ENCODE results near the gene DSTN. TPM values are rescaled to one million over a fixed set of nuclear protein-coding genes. Genes with fewer than 3 reads are reported as not detected.
A peak's percentile ranks its signal among the peaks of the same experiment; 100 is the strongest.

Gene DSTN
- total RNA-seq, 1 donor = 550 TPM

DNA sequence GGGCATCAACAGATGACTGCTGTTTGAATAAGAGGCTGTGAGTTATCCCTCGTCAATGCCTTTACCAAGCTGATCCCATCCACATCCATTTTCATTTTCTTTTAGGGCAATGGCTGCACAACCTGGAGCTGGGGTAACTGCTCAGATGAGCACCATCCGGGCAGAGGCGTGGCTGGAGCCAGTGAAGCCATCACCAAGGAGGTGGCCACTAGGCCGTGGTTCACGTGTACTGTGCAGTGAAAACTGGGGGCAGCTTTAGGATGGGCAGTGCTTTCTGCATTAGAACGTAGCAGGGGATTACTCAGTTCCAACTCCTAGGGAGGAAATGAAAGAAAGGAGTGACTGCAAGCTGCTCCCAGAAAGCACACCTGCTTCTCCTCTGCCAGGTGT is 60.9 kb downstream of the DSTN start:
- H3K4me3 ChIP-seq (ENCODE audit: low read depth, low read length) = no peak overlapping the region
- TF ChIP-seq, protein P1, sequence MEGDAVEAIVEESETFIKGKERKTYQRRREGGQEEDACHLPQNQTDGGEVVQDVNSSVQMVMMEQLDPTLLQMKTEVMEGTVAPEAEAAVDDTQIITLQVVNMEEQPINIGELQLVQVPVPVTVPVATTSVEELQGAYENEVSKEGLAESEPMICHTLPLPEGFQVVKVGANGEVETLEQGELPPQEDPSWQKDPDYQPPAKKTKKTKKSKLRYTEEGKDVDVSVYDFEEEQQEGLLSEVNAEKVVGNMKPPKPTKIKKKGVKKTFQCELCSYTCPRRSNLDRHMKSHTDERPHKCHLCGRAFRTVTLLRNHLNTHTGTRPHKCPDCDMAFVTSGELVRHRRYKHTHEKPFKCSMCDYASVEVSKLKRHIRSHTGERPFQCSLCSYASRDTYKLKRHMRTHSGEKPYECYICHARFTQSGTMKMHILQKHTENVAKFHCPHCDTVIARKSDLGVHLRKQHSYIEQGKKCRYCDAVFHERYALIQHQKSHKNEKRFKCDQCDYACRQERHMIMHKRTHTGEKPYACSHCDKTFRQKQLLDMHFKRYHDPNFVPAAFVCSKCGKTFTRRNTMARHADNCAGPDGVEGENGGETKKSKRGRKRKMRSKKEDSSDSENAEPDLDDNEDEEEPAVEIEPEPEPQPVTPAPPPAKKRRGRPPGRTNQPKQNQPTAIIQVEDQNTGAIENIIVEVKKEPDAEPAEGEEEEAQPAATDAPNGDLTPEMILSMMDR (IDR thresholded peaks at IDR 0.05; ENCODE audit: insufficient read depth, low read depth, low read length) = no peak
- DNase-seq (ENCODE audit: low read depth) = no peak

DNA sequence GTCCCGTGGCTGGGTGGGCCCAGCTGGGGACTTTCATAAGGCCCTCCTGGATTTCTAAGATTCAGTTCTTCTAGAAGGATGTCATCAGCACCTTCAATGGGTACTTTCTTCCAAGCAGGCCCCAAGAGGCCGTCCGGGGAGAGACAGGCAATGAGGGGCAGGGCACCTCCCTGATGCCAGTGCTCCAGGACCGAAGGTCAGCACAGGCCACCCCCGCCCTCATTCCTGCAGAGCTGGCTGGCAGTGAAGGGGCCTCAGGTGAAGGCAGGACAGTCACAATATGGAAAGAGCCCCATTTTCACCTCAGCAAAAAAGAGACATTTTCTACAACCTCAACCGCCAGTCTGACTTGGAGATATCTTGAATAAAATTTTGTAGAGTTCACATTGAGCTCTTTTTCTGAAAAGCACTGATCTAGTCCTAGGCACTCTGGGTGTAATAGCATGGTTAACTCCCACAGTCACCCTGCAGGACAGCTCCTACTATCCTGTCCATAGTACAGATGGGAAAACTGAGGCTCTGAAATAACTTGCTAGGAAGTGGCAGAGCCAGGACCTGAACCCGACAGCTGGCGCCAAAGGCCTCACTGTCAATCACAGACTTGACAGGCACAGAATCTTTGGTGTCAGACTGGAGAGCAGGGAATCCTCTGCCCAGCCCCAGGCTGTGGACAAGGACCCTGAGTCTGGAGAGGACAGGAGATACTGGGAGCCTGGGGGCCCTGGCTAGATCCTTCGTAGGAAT is 61.9 kb downstream of the DSTN start:
- no peak for DNase-seq (ENCODE audit: low read depth)
- TF ChIP-seq, protein P1 (IDR thresholded peaks at IDR 0.05; ENCODE audit: insufficient read depth, low read depth, low read length) = no peak
- H3K4me3 ChIP-seq (ENCODE audit: low read depth, low read length) = no peak overlapping the region

DNA sequence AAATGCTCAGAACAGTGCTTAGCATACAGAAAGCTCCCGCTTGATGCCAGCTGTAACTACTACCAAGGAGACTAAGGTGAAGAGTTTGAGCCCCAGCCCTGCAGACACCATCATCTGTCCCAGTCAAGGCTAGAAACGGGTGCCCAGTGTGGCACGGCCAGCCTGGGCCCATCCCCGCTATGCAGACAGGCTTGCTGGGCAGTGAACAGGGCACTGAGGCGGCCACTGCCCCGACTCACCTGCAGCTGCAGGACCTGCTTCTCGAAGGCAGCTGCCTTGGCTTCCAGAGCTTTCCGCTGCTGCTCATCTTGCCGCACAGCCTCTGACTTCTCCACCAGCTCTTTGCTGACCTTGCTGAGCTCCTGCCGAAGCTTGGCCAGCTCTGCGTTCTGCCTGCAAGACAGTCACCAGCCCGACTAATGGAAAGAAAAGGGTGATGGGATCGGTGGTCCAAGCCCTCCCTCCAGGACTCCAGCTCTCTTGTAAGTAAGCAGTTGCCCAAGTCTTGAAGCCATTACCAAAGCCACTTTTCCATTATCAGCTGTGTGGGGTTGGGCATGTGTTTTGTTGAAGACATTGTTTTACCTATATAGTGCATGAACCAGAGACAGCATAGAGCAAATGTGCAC is 63.5 kb downstream of the DSTN start:
- no peak for DNase-seq (ENCODE audit: low read depth)
- no peak overlapping the region for H3K4me3 ChIP-seq (ENCODE audit: low read depth, low read length)
- TF ChIP-seq, protein P1 (IDR thresholded peaks at IDR 0.05; ENCODE audit: insufficient read depth, low read depth, low read length) = no peak

DNA sequence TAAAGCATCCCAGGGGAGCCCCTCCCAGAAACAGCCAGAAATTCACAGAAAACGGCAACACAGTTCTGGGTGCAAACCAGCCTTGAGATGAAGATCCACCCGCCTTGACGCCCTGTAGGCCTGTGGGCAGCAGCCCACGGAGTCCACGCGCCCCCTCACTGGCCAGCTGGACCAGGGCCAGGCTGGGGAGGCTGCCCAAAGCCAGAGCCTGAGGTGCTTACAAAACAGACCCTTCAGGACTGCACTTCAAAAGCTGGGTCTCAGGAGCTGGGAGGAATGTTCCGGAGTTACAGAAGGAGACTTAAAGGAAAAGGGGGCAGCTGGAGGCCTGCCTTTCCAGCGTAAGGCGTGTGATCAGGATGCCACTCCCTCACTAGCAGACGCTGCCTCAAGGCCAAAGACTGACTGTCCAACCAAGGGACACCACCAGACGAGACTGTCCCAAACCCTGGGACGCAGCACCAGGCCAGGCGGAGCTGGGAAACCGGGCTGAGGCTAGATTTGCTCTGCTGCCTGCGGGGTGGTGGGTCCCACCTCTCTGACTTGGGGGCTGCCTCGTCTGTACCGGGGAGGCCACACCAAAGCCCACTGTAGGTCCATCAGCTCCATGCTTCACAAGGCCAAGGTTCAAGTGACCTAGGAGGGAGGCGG is 64.1 kb downstream of the DSTN start:
- DNase-seq (ENCODE audit: low read depth) = no peak
- H3K4me3 ChIP-seq (ENCODE audit: low read depth, low read length) = no peak overlapping the region
- TF ChIP-seq, protein P1 (IDR thresholded peaks at IDR 0.05; ENCODE audit: insufficient read depth, low read depth, low read length) = no peak

DNA sequence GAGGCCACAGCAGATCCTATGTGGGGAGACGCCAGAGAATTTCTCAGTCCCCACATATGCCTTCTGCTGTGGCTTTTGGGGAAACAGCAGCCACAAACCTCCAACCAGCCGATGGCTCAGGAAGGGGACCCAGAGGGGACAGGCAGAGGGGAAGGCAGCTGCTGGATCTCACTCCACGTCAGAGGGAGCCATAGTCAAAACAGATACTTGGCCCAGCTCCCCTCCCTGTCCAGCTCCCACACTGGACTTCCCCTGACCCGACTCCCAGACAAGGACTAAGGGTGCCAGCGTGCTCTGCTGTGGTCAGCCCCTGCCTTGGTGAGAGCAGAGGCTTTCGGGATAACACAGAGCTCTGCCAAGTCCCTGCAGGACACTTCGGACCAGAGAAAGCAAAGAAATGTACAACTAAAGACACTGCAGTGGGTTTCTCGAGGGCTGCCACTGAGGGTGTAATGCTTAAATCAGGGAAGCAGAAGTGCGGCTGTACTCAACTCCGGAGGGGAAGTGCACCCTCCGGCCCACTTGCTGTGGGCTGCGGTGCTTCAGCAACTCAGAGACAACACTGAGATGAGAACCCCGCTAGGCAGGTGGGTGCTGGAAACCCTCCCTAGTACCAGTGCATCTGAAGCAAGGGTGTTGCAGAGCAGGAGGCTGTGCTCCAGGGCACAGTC is 64.9 kb downstream of the DSTN start:
- DNase-seq (ENCODE audit: low read depth) = peak; percentile 60
- no peak overlapping the region for H3K4me3 ChIP-seq (ENCODE audit: low read depth, low read length)
- TF ChIP-seq, protein P1 (IDR thresholded peaks at IDR 0.05; ENCODE audit: insufficient read depth, low read depth, low read length) = no peak

DNA sequence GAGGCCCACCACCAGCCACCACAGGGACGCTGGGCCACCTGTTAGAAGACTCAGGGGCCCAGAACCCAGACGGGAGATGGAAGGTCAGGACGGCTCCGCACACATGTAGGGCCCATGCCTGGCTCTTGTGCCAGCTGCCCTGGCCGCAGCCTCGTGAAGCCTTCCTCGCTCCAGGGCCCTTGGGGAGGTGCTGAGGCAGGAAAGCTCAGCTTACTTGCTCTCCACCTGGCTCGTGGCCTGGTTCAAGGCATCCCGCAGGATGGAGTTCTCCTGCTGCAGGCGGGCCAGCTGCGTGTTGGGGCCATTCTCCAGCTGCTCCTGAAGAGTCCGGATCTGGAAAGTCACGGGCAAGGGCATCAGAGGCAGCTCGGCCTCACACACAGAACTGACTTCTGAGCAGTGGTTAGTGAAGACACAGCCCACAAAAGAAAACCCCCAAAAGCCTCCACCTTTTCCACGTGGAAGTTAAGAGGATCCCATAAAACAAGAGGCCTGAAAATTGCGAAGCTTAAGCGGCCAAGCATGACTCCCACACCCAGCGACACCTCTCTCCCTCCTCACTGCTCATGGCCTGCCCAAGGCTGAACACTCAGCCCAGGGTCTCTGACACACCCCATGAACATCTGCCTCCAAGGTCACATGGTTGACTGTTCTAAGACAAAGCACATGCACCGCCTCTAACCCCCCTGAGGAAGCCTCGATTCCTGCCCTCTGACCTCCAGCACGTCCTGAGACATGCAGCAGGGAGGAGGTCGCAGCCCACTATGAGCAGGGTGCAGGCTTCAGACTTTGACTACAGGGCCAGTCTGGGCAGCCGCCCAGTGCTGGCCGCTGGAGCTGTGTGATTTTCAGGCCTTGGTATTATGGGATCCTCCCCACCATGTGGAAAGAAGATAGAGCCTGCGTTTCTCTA is 65.7 kb downstream of the DSTN start:
- no peak overlapping the region for H3K4me3 ChIP-seq (ENCODE audit: low read depth, low read length)
- DNase-seq (ENCODE audit: low read depth) = peak; percentile 52
- TF ChIP-seq, protein P1 (IDR thresholded peaks at IDR 0.05; ENCODE audit: insufficient read depth, low read depth, low read length) = no peak
